Hepatocyte (in vitro differentiated cells): ENCODE data around the gene FNDC3B. TPM values are rescaled to one million over a fixed set of nuclear protein-coding genes. Genes with fewer than 3 reads are reported as not detected.

ENCODE experiments used
- DNase-seq: peaks from one replicate; pipeline ENCODE4 v3.0.0-alpha.2; 2016; ENCODE audit warnings: low spot score
- H2AFZ ChIP-seq: fragments of 200-600 bp; sonication (generic); 2 replicates; pipeline ENCODE4 v1.6.0; 2016; ENCODE audit warnings: antibody characterized with exemption, mild to moderate bottlenecking
- H3K27ac ChIP-seq: fragments of 200-600 bp; sonication (generic); 2 replicates; pipeline ENCODE4 v1.5.1; 2016; ENCODE audit warnings: mild to moderate bottlenecking
- H3K27me3 ChIP-seq: fragments of 200-600 bp; sonication (generic); 2 replicates; pipeline ENCODE4 v1.6.1; 2016
- H3K36me3 ChIP-seq: fragments of 200-600 bp; sonication (generic); replicated peaks from 2 replicates; pipeline ENCODE4 v1.5.1; 2016; ENCODE audit warnings: low read depth; ENCODE audit not compliant: insufficient read depth
- H3K4me1 ChIP-seq: fragments of 200-600 bp; sonication (generic); 2 replicates; pipeline ENCODE4 v1.5.1; 2016; ENCODE audit warnings: mild to moderate bottlenecking, moderate library complexity; ENCODE audit not compliant: insufficient read depth
- H3K4me2 ChIP-seq: fragments of 200-600 bp; sonication (generic); 2 replicates; pipeline ENCODE4 v1.6.0; 2016
- H3K4me3 ChIP-seq: fragments of 200-600 bp; sonication (generic); 2 replicates; pipeline ENCODE4 v1.5.1; 2016; ENCODE audit warnings: mild to moderate bottlenecking
- H3K79me2 ChIP-seq: fragments of 200-600 bp; sonication (generic); 2 replicates; pipeline ENCODE4 v1.6.0; 2017; ENCODE audit warnings: mild to moderate bottlenecking
- H3K9me2 ChIP-seq: fragments of 200-600 bp; sonication (generic); replicated peaks from 2 replicates; pipeline ENCODE4 v1.6.0; 2017; ENCODE audit warnings: mild to moderate bottlenecking; ENCODE audit not compliant: insufficient read depth
- H3K9me3 ChIP-seq: fragments of 200-600 bp; sonication (generic); 2 replicates; pipeline ENCODE4 v1.5.1; 2016; ENCODE audit warnings: low read depth, mild to moderate bottlenecking
- H4K20me1 ChIP-seq: fragments of 200-600 bp; sonication (generic); 2 replicates; pipeline ENCODE4 v1.6.0; 2016; ENCODE audit warnings: mild to moderate bottlenecking; ENCODE audit not compliant: insufficient read depth, poor library complexity, severe bottlenecking
- CTCF ChIP-seq: fragments of 200-600 bp; sonication (generic); IDR thresholded peaks from 2 replicates; pipeline ENCODE4 v1.5.1; 2016; ENCODE audit warnings: antibody characterized with exemption, mild to moderate bottlenecking; ENCODE audit not compliant: poor library complexity
- EZH2 ChIP-seq: fragments of 200-600 bp; sonication (generic); IDR thresholded peaks from 2 replicates; pipeline ENCODE4 v1.6.1; 2016; ENCODE audit warnings: antibody characterized with exemption, mild to moderate bottlenecking, borderline replicate concordance
- EZH2phosphoT487 ChIP-seq: fragments of 200-600 bp; sonication (generic); IDR thresholded peaks from one replicate; pipeline ENCODE4 v1.6.1; 2018; ENCODE audit warnings: antibody characterized with exemption, mild to moderate bottlenecking, low read depth, moderate library complexity; ENCODE audit not compliant: unreplicated experiment, severe bottlenecking
- WGBS: methylation state at CpG from one replicate; pipeline ENCODE4 v1.1.6; 2016; ENCODE audit warnings: low lambda C conversion rate; ENCODE audit errors: missing lambda C conversion rate; 5-methylcytosine and 5-hydroxymethylcytosine counted together
- polyA plus RNA-seq: library from polyadenylated mRNA; unstranded; fragments of >200 nt; fragmentation: Nextera tagmentation; extraction: Ambion mirVana; gene quantifications from 2 replicates; pipeline ENCODE4 v1.2.1, GENCODE V29; 2016
- small RNA-seq: library from RNA; depleted of rRNA; stranded (forward); fragments of <200 nt; gene quantifications from one replicate; pipeline ENCODE3, GENCODE V24; 2014
- total RNA-seq: library from RNA; depleted of rRNA; stranded (reverse); fragments of >200 nt; gene quantifications from 2 replicates; pipeline ENCODE4 v1.2.3, GENCODE V29; 2014

Gene FNDC3B
- total and polyA plus RNA-seq, 2 experiments from 2014 or later: 61.2 to 113 TPM

- no peak within 1 kb of the TSS for H3K4me2 ChIP-seq
- H3K36me3 ChIP-seq: no peaks in the 10 kb centered on the region
- no peaks in the 10 kb centered on the region for H3K9me3 ChIP-seq
- no peak within 1 kb of the TSS for H3K4me3 ChIP-seq
- H3K79me2 ChIP-seq: no peaks in the 10 kb centered on the region
- DNase-seq: no peak
- H3K27ac ChIP-seq: no peak within 1 kb of the TSS
- no peak within 1 kb of the TSS for H2AFZ ChIP-seq
- no peaks in the 10 kb centered on the region for H3K9me2 ChIP-seq
- peak; percentile 4 for TF ChIP-seq EZH2
- no peak for TF ChIP-seq EZH2phosphoT487
- TF ChIP-seq CTCF: no peak
- no peaks in the 10 kb centered on the region for H4K20me1 ChIP-seq
- 44% methylated on average over 71 of the region's 76 CpGs for WGBS
- H3K27me3 ChIP-seq: peaks cover 77% of the 10 kb centered on the region
- H3K4me1 ChIP-seq: no peaks in the 10 kb centered on the region
Measured at GRCh38 chr3:172447611-172448579, 408.5 kb downstream of the FNDC3B start, which contains the start of gene GHSR. Gene GHSR (minus strand): TSS chr3:172448456. CDS start chr3:172448413, 43 bp downstream.

GRCh38 chr3:172448661-172449465 is 409.5 kb downstream of the FNDC3B start:
- Histone ChIP-seq H3K36me3 (no peaks in the 10 kb centered on the region), H3K27ac (no peak overlapping the region), H3K4me3 (no peak overlapping the region), H3K4me1 (no peaks in the 10 kb centered on the region), H3K79me2 (no peaks in the 10 kb centered on the region), H2AFZ (no peak overlapping the region), H3K27me3 (peaks cover 76% of the 10 kb centered on the region), H3K4me2 (no peak overlapping the region), H3K9me2 (no peaks in the 10 kb centered on the region), H3K9me3 (no peaks in the 10 kb centered on the region), H4K20me1 (no peaks in the 10 kb centered on the region)
- TF ChIP-seq EZH2: no peak
- no peak for TF ChIP-seq CTCF
- TF ChIP-seq EZH2phosphoT487: no peak
- 19% methylated on average over 40 of the region's 43 CpGs for WGBS
- DNase-seq: no peak

DNA sequence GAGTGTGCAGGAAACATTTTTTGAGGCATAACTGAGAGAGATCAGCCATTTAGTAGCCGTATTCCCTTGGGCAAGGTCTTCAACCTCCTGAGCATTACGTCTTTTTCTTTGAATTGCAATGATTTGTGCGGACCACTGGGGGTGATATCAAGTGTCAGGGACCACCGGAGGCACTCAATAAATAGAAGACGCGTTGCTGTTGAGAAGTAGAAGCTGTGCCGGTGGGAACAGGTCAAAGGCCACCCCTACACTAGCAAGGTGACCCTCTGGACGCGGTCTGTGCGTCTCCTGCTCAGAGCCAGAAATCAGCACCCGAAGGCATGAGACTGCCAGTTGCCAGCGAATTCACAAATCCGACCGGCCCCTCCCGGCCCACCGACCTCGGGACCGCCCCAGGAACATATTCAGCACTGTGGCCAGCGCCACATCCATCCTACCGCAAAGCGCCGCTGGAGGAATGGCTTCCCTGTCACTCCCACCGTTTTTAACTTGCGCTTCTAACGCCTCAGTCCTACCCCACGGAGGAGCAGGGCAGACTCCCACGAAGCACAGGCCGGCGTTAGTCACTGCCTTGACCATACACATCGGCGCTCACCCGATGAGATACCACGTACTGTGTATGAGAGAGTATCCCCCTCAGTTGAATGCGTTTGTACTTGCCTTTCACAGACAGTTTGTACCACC is 410.2 kb downstream of the FNDC3B start:
- peak; percentile 64 for DNase-seq
- Histone ChIP-seq H4K20me1 (no peaks in the 10 kb centered on the region), H3K4me1 (no peaks in the 10 kb centered on the region), H3K4me2 (peak overlapping the region; percentile 68), H3K27ac (no peak overlapping the region), H3K4me3 (no peak overlapping the region), H3K79me2 (no peaks in the 10 kb centered on the region), H3K9me3 (no peaks in the 10 kb centered on the region), H2AFZ (no peak overlapping the region), H3K9me2 (no peaks in the 10 kb centered on the region), H3K27me3 (peaks cover 81% of the 10 kb centered on the region), H3K36me3 (no peaks in the 10 kb centered on the region)
- TF ChIP-seq CTCF (no peak), EZH2phosphoT487 (no peak), EZH2 (no peak)
- 10% methylated on average over 34 of the region's 34 CpGs for WGBS

Small RNAs within 50 kb of the gene (small RNA-seq; reads per million reads assigned to genes)
- gene RN7SL141P: not detected

Other genes starting within 250 kb of the FNDC3B start
- 63.3 and 71.1 TPM in 2 replicates for gene PLD1, start 229.1 kb upstream of the FNDC3B start, total RNA-seq
- gene PLD1, start 229.1 kb upstream of the FNDC3B start, polyA plus RNA-seq: 29.4 and 42.1 TPM in 2 replicates
- gene TMEM212, start 196.2 kb upstream of the FNDC3B start, total RNA-seq: not detected in 2 replicates
- gene TMEM212, start 196.2 kb upstream of the FNDC3B start, polyA plus RNA-seq: not detected in 2 replicates